ENCODE data around the gene MPEG1.

Gene MPEG1

GRCh38 chr11:59207988-59208451 lies 4.7 kb downstream of the MPEG1 start:
- peak; percentile 65 for TF ChIP-seq CTCF (IDR thresholded peaks at IDR 0.05; ENCODE audit: low read depth, low read length)
- H3K4me3 ChIP-seq (ENCODE audit: low read depth, low read length) = no peak overlapping the region

GRCh38 chr11:59206635-59207034 lies 6.1 kb downstream of the MPEG1 start:
- no peak overlapping the region for H3K4me3 ChIP-seq (ENCODE audit: low read depth, low read length)
- peak; percentile 71 for TF ChIP-seq CTCF (IDR thresholded peaks at IDR 0.05; ENCODE audit: low read depth, low read length)

- no peak overlapping the region for H3K4me3 ChIP-seq (ENCODE audit: low read depth, low read length)
- no peak for TF ChIP-seq CTCF (IDR thresholded peaks at IDR 0.05; ENCODE audit: low read depth, low read length)
These were observed 7.1 kb downstream of the MPEG1 start for GRCh38 chr11:59205648-59206047.

- TF ChIP-seq CTCF (IDR thresholded peaks at IDR 0.05; ENCODE audit: low read depth, low read length) = no peak
- H3K4me3 ChIP-seq (ENCODE audit: low read depth, low read length) = no peak overlapping the region
These were observed 8.0 kb downstream of the MPEG1 start for GRCh38 chr11:59204746-59205145.

- TF ChIP-seq CTCF (IDR thresholded peaks at IDR 0.05; ENCODE audit: low read depth, low read length) = no peak
These were observed 11.4 kb downstream of the MPEG1 start for GRCh38 chr11:59201353-59201752.

GRCh38 chr11:59200423-59200746 lies 12.3 kb downstream of the MPEG1 start:
- H3K4me3 ChIP-seq (ENCODE audit: low read depth, low read length) = no peak overlapping the region
- no peak for TF ChIP-seq CTCF (IDR thresholded peaks at IDR 0.05; ENCODE audit: low read depth, low read length)

More at GRCh38 chr11:59201353-59201752, 11.4 kb downstream of the MPEG1 start:
- H3K4me3 ChIP-seq (ENCODE audit: low read depth, low read length) = no peak overlapping the region

GRCh38 chr11:59199546-59200422 lies 12.9 kb downstream of the MPEG1 start:
- no peak for TF ChIP-seq CTCF (IDR thresholded peaks at IDR 0.05; ENCODE audit: low read depth, low read length)
- H3K4me3 ChIP-seq (ENCODE audit: low read depth, low read length) = no peak overlapping the region
